ENCODE data around the gene LCE1C. TPM values are rescaled to one million over a fixed set of nuclear protein-coding genes. Genes with fewer than 3 reads are reported as not detected.

The LCE1C gene
- not detected for total RNA-seq (2021; ENCODE audit: unreplicated experiment)
- polyA plus RNA-seq (2012; ENCODE audit: insufficient read length) = not detected
- Bru-seq, nascent RNA = not detected
- not detected for BruChase-seq, experiment 1, labeled RNA remaining after a 2-hour chase
- BruChase-seq, experiment 2, labeled RNA remaining after a 6-hour chase = not detected
- long read RNA-seq = 0 reads

GRCh38 chr1:152806576-152806975 is at the start of gene LCE1C:
Gene LCE1C, minus strand, starts transcription at chr1:152806651. Its CDS starts 1,173 bp downstream, at chr1:152805478.
- no peaks in the 10 kb centered on the region for H3K36me3 ChIP-seq (ENCODE audit: control insufficient read depth, insufficient read depth, low read length)
- H3K4me3 ChIP-seq (ENCODE audit: low read depth in 2 of 2, low read length in 2 of 2) = no peak within 1 kb of the TSS
- no peak; the same call in 1 of the 2 replicates for ATAC-seq
- no peak within 1 kb of the TSS for H3K27ac ChIP-seq (ENCODE audit: low read length)
- H3K27me3 ChIP-seq (ENCODE audit: control insufficient read depth, insufficient read depth, low read length) = peaks cover 7% of the 10 kb centered on the region; the same call in 1 of the 2 replicates
- H3K9me3 ChIP-seq (ENCODE audit: control insufficient read depth, insufficient read depth, low read depth, low read length) = no peaks in the 10 kb centered on the region
- CTCF ChIA-PET = no interaction called here
- TF ChIP-seq TCF7L2 (IDR thresholded peaks at IDR 0.05; ENCODE audit: low read depth, low read length) (no peak), POLR2AphosphoS5 (IDR thresholded peaks at IDR 0.05; ENCODE audit: low read depth, low read length) (no peak), CTCF (IDR thresholded peaks at IDR 0.05) (no peak), REST (IDR thresholded peaks at IDR 0.05; ENCODE audit: insufficient read depth in 1 of 2, low read depth in 2 of 2, low read length in 1 of 2) (no peak), SIN3A (IDR thresholded peaks at IDR 0.05; ENCODE audit: borderline replicate concordance, insufficient read depth, low read depth, low read length) (no peak)
- intact Hi-C loops (cut with micrococcal nuclease; ENCODE audit: unreplicated experiment) = no loop called here
- no peaks in the 10 kb centered on the region for H3K4me1 ChIP-seq (ENCODE audit: control insufficient read depth, insufficient read depth, low read length)
- in situ Hi-C loops (cut with HindIII; ENCODE audit: low pct_unique_long_range_greater_than_20kb, low sequenced_read_pairs) = no loop called here
- POLR2A ChIA-PET = no interaction called here
- no TSS peak for BruUV-seq (replicated peaks)
- DNase-seq (ENCODE audit: low read depth, low spot score) = no peak

GRCh38 chr1:152855661-152856060 is 49.2 kb upstream of the LCE1C start:
- POLR2A ChIA-PET = no interaction called here
- Histone ChIP-seq H3K4me3 (ENCODE audit: low read depth in 2 of 2, low read length in 2 of 2) (no peak overlapping the region), H3K36me3 (ENCODE audit: control insufficient read depth, insufficient read depth, low read length) (no peaks in the 10 kb centered on the region), H3K27ac (ENCODE audit: low read length) (no peak overlapping the region), H3K27me3 (ENCODE audit: control insufficient read depth, insufficient read depth, low read length) (peaks cover 2% of the 10 kb centered on the region; the same call in 1 of the 2 replicates), H3K4me1 (ENCODE audit: control insufficient read depth, insufficient read depth, low read length) (no peaks in the 10 kb centered on the region), H3K9me3 (ENCODE audit: control insufficient read depth, insufficient read depth, low read depth, low read length) (no peaks in the 10 kb centered on the region)
- DNase-seq (ENCODE audit: low read depth, low spot score) = no peak
- ATAC-seq = no peak
- intact Hi-C loops (cut with micrococcal nuclease; ENCODE audit: unreplicated experiment) = no loop called here
- CTCF ChIA-PET = no interaction called here
- BruUV-seq (replicated peaks) = no TSS peak
- in situ Hi-C loops (cut with HindIII; ENCODE audit: low pct_unique_long_range_greater_than_20kb, low sequenced_read_pairs) = no loop called here
- TF ChIP-seq SIN3A (IDR thresholded peaks at IDR 0.05; ENCODE audit: borderline replicate concordance, insufficient read depth, low read depth, low read length) (no peak), POLR2AphosphoS5 (IDR thresholded peaks at IDR 0.05; ENCODE audit: low read depth, low read length) (no peak), CTCF (IDR thresholded peaks at IDR 0.05) (no peak), TCF7L2 (IDR thresholded peaks at IDR 0.05; ENCODE audit: low read depth, low read length) (no peak), REST (IDR thresholded peaks at IDR 0.05; ENCODE audit: insufficient read depth in 1 of 2, low read depth in 2 of 2, low read length in 1 of 2) (no peak)

Data from Panc1 (cell line).